DOHH2 (cell line): ENCODE measurements around the gene TNNC1.

Source experiments
- H3F3A ChIP-seq: fragments of 200-600 bp; sonication (generic), shearing (Covaris generic); 2 replicates; pipeline ENCODE4 v1.6.0; 2016; ENCODE audit warnings: antibody characterized with exemption, mild to moderate bottlenecking; ENCODE audit not compliant: control insufficient read depth, insufficient read depth
- H3K27ac ChIP-seq: fragments of 200-600 bp; sonication (generic); 2 replicates; pipeline ENCODE4 v1.5.1; 2014; ENCODE audit warnings: low read depth, mild to moderate bottlenecking, low read length, moderate library complexity
- H3K27me3 ChIP-seq: fragments of 200-600 bp; sonication (generic); 2 replicates; pipeline ENCODE4 v1.6.1; 2014; ENCODE audit warnings: mild to moderate bottlenecking, low read length, mixed read lengths; ENCODE audit not compliant: control insufficient read depth
- H3K36me3 ChIP-seq: fragments of 200-600 bp; sonication (generic); 2 replicates; pipeline ENCODE4 v1.6.1; 2014; ENCODE audit warnings: mild to moderate bottlenecking, low read length, moderate library complexity, mixed read lengths; ENCODE audit not compliant: control insufficient read depth
- H3K4me1 ChIP-seq: fragments of 200-600 bp; sonication (generic); 2 replicates; pipeline ENCODE4 v1.6.1; 2014; ENCODE audit warnings: mild to moderate bottlenecking, low read length, mixed read lengths; ENCODE audit not compliant: control insufficient read depth
- H3K4me2 ChIP-seq: fragments of 200-600 bp; sonication (generic); 2 replicates; pipeline ENCODE4 v1.6.0; 2014; ENCODE audit warnings: mild to moderate bottlenecking, low read length, moderate library complexity
- H3K4me3 ChIP-seq: fragments of 200-600 bp; sonication (generic); 2 replicates; pipeline ENCODE4 v1.5.1; 2014; ENCODE audit warnings: mild to moderate bottlenecking, low read length, mixed read lengths
- H3K79me2 ChIP-seq: fragments of 200-600 bp; sonication (generic); 2 replicates; pipeline ENCODE4 v1.6.1; 2014; ENCODE audit warnings: mild to moderate bottlenecking, low read length, mixed read lengths; ENCODE audit not compliant: control insufficient read depth
- H3K9me2 ChIP-seq: fragments of 200-600 bp; sonication (generic); replicated peaks from 2 replicates; pipeline ENCODE4 v1.6.1; 2014; ENCODE audit warnings: mild to moderate bottlenecking, low read length, mixed read lengths; ENCODE audit not compliant: control insufficient read depth
- H3K9me3 ChIP-seq: fragments of 200-600 bp; sonication (generic); 2 replicates; pipeline ENCODE4 v1.6.1; 2014; ENCODE audit warnings: antibody characterized with exemption, low read length, mixed read lengths; ENCODE audit not compliant: control insufficient read depth, insufficient read depth
- H4K20me1 ChIP-seq: fragments of 200-600 bp; sonication (generic); 2 replicates; pipeline ENCODE4 v1.6.0; 2014; ENCODE audit warnings: low read depth, mild to moderate bottlenecking, antibody characterized with exemption, low read length, moderate library complexity; ENCODE audit not compliant: control insufficient read depth, insufficient read depth
- CTCF ChIP-seq: fragments of 200-600 bp; sonication (generic); IDR thresholded peaks from one replicate; pipeline ENCODE4 v1.5.1; 2014; ENCODE audit warnings: antibody characterized with exemption, mild to moderate bottlenecking, low read depth, low read length; ENCODE audit not compliant: poor library complexity, severe bottlenecking
- EZH2phosphoT487 ChIP-seq: fragments of 200-600 bp; sonication (generic); IDR thresholded peaks from 2 replicates; pipeline ENCODE4 v1.6.1; 2017; ENCODE audit warnings: borderline replicate concordance, mild to moderate bottlenecking, antibody characterized with exemption, low read length, moderate library complexity, mixed read lengths

Gene TNNC1

GRCh38 chr3:52453496-52454249 lies at the start of gene TNNC1:
Gene TNNC1 (minus strand): TSS chr3:52454041. CDS start chr3:52454015, 26 bp downstream.
- Histone ChIP-seq H3K4me2 (peak within 1 kb of the TSS; percentile 90), H4K20me1 (no peaks in the 10 kb centered on the region), H3K4me3 (peak within 1 kb of the TSS; percentile 91), H3F3A (no peaks in the 10 kb centered on the region), H3K79me2 (peaks cover 32% of the 10 kb centered on the region), H3K36me3 (peaks cover 24% of the 10 kb centered on the region), H3K27me3 (no peaks in the 10 kb centered on the region), H3K9me3 (no peaks in the 10 kb centered on the region), H3K9me2 (no peaks in the 10 kb centered on the region), H3K4me1 (peaks cover 23% of the 10 kb centered on the region), H3K27ac (peak within 1 kb of the TSS; percentile 4; the same call in 1 of the 2 replicates)
- no peak for TF ChIP-seq EZH2phosphoT487
- TF ChIP-seq CTCF = no peak

GRCh38 chr3:52502808-52503350 lies 49.0 kb upstream of the TNNC1 start:
- Histone ChIP-seq H3K27ac (no peak overlapping the region), H3K4me1 (no peaks in the 10 kb centered on the region), H3K27me3 (peaks cover under 1% of the 10 kb centered on the region; the same call in 1 of the 2 replicates), H3K4me2 (no peak overlapping the region), H3K9me2 (no peaks in the 10 kb centered on the region), H4K20me1 (no peaks in the 10 kb centered on the region), H3K36me3 (no peaks in the 10 kb centered on the region), H3K9me3 (no peaks in the 10 kb centered on the region), H3K79me2 (no peaks in the 10 kb centered on the region), H3F3A (no peaks in the 10 kb centered on the region), H3K4me3 (no peak overlapping the region)
- no peak for TF ChIP-seq EZH2phosphoT487
- no peak for TF ChIP-seq CTCF

- Histone ChIP-seq H3K9me2 (no peaks in the 10 kb centered on the region), H3K4me1 (no peaks in the 10 kb centered on the region), H3K36me3 (no peaks in the 10 kb centered on the region), H3K27me3 (peaks cover 4% of the 10 kb centered on the region; the same call in 1 of the 2 replicates), H3K4me2 (no peak overlapping the region), H3K27ac (no peak overlapping the region), H3K79me2 (no peaks in the 10 kb centered on the region), H3F3A (no peaks in the 10 kb centered on the region), H3K4me3 (no peak overlapping the region), H3K9me3 (no peaks in the 10 kb centered on the region), H4K20me1 (no peaks in the 10 kb centered on the region)
- TF ChIP-seq CTCF = no peak
- TF ChIP-seq EZH2phosphoT487 = no peak
Observed at GRCh38 chr3:52502001-52502400, 48.2 kb upstream of the TNNC1 start.
